ENCODE results near the gene SCYL3.

- TF ChIP-seq, protein P1, sequence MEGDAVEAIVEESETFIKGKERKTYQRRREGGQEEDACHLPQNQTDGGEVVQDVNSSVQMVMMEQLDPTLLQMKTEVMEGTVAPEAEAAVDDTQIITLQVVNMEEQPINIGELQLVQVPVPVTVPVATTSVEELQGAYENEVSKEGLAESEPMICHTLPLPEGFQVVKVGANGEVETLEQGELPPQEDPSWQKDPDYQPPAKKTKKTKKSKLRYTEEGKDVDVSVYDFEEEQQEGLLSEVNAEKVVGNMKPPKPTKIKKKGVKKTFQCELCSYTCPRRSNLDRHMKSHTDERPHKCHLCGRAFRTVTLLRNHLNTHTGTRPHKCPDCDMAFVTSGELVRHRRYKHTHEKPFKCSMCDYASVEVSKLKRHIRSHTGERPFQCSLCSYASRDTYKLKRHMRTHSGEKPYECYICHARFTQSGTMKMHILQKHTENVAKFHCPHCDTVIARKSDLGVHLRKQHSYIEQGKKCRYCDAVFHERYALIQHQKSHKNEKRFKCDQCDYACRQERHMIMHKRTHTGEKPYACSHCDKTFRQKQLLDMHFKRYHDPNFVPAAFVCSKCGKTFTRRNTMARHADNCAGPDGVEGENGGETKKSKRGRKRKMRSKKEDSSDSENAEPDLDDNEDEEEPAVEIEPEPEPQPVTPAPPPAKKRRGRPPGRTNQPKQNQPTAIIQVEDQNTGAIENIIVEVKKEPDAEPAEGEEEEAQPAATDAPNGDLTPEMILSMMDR (IDR thresholded peaks at IDR 0.05) = no peak
- TF ChIP-seq POLR2A (IDR thresholded peaks at IDR 0.05) = no peak
Measured at GRCh38 chr1:169867012-169867675, 26.6 kb downstream of the SCYL3 start.
